HepG2 (cell line): ENCODE measurements around the gene SETD1A. TPM values are rescaled to one million over a fixed set of nuclear protein-coding genes. Genes with fewer than 3 reads are reported as not detected.

Source experiments
- HES4 ChIP-seq: sonication (generic); formaldehyde crosslinking; IDR thresholded peaks from 2 replicates; pipeline ENCODE4 v1.9.0; 2021; ENCODE audit warnings: mild to moderate bottlenecking, missing genetic modification reagents, borderline replicate concordance
- JUN ChIP-seq: sonication (generic); formaldehyde crosslinking; IDR thresholded peaks from 2 replicates; pipeline ENCODE4 v1.4.0; 2020; ENCODE audit warnings: mild to moderate bottlenecking, missing genetic modification reagents
- RORA ChIP-seq: sonication (generic); formaldehyde crosslinking; IDR thresholded peaks from 2 replicates; pipeline ENCODE4 v1.5.0; 2020; ENCODE audit warnings: mild to moderate bottlenecking, missing genetic modification reagents, moderate library complexity
- SMC3 ChIP-seq: IDR thresholded peaks from 2 replicates; pipeline ENCODE4 v1.6.1; 2011; ENCODE audit warnings: low read length, improper control_type of control experiment
- SP1 ChIP-seq, 2 experiments: fragments of 450-650 bp in 1 of 2; sonication (generic) in 1 of 2; formaldehyde crosslinking in 1 of 2; IDR thresholded peaks; 2 replicates each; pipeline versions ENCODE4 v1.4.0 to v1.6.1; 2016 to 2020; ENCODE audit warnings: missing genetic modification reagents in 1 of 2
- ZNF142 ChIP-seq: sonication (generic); formaldehyde crosslinking; IDR thresholded peaks from 2 replicates; pipeline ENCODE4 v1.4.0; 2020; ENCODE audit warnings: missing genetic modification reagents
- polyA plus RNA-seq, 8 experiments: library from polyadenylated mRNA; depleted of rRNA in 3 of 8; stranded (reverse) in 7 of 8; unstranded in 1 of 8; fragments of >200 nt; fragmentation: Illumina TruSeq in 4 of 8; extraction: Trizol in 4 of 8; gene quantifications; 2 replicates each; pipeline versions ENCODE4 v1.2.1 to v1.2.3, GENCODE V29; 2011 to 2016; ENCODE audit warnings: low read depth in 4 of 8, missing spikeins in 1 of 8, mixed read lengths in 1 of 8; ENCODE audit not compliant: insufficient read depth in 1 of 8
- total RNA-seq, 5 experiments: library from RNA; depleted of rRNA; stranded (reverse); fragments of >200 nt; fragmentation: Illumina TruSeq; extraction: Trizol; gene quantifications; 2 replicates each; pipeline ENCODE4 v1.2.3, GENCODE V29; 2016; ENCODE audit warnings: low read depth in 1 of 5
- TF ChIP-seq, protein P1 (sequence below): sonication (generic); formaldehyde crosslinking; conservative IDR thresholded peaks from 2 replicates; pipeline ENCODE4 v1.4.0; 2020; ENCODE audit warnings: mild to moderate bottlenecking, missing genetic modification reagents, moderate library complexity
- TF ChIP-seq, protein P2 (sequence below): sonication (generic); formaldehyde crosslinking; IDR thresholded peaks from 2 replicates; pipeline ENCODE4 v1.5.1; 2020; ENCODE audit warnings: mild to moderate bottlenecking, missing genetic modification reagents, borderline replicate concordance
- TF ChIP-seq, protein P3 (sequence below): sonication (generic); formaldehyde crosslinking; IDR thresholded peaks from 2 replicates; pipeline ENCODE4 v1.4.0; 2020; ENCODE audit warnings: missing genetic modification reagents, borderline replicate concordance

Gene SETD1A
- total and polyA plus RNA-seq, 2 of the 13 experiments (the other 11 are each of a cell fraction or from before 2014, with no cell fraction given) = 3.8 to 5.6 TPM

GRCh38 chr16:30986129-30986991 lies 28.8 kb downstream of the SETD1A start (continued):
- TF ChIP-seq, protein P1, sequence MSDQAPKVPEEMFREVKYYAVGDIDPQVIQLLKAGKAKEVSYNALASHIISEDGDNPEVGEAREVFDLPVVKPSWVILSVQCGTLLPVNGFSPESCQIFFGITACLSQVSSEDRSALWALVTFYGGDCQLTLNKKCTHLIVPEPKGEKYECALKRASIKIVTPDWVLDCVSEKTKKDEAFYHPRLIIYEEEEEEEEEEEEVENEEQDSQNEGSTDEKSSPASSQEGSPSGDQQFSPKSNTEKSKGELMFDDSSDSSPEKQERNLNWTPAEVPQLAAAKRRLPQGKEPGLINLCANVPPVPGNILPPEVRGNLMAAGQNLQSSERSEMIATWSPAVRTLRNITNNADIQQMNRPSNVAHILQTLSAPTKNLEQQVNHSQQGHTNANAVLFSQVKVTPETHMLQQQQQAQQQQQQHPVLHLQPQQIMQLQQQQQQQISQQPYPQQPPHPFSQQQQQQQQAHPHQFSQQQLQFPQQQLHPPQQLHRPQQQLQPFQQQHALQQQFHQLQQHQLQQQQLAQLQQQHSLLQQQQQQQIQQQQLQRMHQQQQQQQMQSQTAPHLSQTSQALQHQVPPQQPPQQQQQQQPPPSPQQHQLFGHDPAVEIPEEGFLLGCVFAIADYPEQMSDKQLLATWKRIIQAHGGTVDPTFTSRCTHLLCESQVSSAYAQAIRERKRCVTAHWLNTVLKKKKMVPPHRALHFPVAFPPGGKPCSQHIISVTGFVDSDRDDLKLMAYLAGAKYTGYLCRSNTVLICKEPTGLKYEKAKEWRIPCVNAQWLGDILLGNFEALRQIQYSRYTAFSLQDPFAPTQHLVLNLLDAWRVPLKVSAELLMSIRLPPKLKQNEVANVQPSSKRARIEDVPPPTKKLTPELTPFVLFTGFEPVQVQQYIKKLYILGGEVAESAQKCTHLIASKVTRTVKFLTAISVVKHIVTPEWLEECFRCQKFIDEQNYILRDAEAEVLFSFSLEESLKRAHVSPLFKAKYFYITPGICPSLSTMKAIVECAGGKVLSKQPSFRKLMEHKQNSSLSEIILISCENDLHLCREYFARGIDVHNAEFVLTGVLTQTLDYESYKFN (CRISPR knock-in tag) = no peak
- TF ChIP-seq SP1 (IDR thresholded peaks at IDR 0.05) (no peak), SP1 (CRISPR knock-in tag; IDR thresholded peaks at IDR 0.05) (no peak), HES4 (CRISPR knock-in tag) (0 out of 2 replicates have a peak, but pooled peaks have one; percentile 43), RORA (no peak), JUN (no peak), ZNF142 (CRISPR knock-in tag) (no peak), SMC3 (no peak)
- TF ChIP-seq, protein P2, sequence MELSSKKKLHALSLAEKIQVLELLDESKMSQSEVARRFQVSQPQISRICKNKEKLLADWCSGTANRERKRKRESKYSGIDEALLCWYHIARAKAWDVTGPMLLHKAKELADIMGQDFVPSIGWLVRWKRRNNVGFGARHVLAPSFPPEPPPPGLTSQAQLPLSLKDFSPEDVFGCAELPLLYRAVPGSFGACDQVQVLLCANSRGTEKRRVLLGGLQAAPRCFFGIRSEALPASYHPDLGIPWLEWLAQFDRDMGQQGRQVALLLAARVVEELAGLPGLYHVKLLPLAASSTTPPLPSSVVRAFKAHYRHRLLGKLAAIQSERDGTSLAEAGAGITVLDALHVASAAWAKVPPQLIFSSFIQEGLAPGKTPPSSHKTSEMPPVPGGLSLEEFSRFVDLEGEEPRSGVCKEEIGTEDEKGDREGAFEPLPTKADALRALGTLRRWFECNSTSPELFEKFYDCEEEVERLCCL (CRISPR knock-in tag) = no peak
- TF ChIP-seq, protein P3, sequence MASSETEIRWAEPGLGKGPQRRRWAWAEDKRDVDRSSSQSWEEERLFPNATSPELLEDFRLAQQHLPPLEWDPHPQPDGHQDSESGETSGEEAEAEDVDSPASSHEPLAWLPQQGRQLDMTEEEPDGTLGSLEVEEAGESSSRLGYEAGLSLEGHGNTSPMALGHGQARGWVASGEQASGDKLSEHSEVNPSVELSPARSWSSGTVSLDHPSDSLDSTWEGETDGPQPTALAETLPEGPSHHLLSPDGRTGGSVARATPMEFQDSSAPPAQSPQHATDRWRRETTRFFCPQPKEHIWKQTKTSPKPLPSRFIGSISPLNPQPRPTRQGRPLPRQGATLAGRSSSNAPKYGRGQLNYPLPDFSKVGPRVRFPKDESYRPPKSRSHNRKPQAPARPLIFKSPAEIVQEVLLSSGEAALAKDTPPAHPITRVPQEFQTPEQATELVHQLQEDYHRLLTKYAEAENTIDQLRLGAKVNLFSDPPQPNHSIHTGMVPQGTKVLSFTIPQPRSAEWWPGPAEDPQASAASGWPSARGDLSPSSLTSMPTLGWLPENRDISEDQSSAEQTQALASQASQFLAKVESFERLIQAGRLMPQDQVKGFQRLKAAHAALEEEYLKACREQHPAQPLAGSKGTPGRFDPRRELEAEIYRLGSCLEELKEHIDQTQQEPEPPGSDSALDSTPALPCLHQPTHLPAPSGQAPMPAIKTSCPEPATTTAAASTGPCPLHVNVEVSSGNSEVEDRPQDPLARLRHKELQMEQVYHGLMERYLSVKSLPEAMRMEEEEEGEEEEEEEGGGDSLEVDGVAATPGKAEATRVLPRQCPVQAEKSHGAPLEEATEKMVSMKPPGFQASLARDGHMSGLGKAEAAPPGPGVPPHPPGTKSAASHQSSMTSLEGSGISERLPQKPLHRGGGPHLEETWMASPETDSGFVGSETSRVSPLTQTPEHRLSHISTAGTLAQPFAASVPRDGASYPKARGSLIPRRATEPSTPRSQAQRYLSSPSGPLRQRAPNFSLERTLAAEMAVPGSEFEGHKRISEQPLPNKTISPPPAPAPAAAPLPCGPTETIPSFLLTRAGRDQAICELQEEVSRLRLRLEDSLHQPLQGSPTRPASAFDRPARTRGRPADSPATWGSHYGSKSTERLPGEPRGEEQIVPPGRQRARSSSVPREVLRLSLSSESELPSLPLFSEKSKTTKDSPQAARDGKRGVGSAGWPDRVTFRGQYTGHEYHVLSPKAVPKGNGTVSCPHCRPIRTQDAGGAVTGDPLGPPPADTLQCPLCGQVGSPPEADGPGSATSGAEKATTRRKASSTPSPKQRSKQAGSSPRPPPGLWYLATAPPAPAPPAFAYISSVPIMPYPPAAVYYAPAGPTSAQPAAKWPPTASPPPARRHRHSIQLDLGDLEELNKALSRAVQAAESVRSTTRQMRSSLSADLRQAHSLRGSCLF = no peak
